H1 (cell line): ENCODE data around the gene ZNF320. TPM values are rescaled to one million over a fixed set of nuclear protein-coding genes. Genes with fewer than 3 reads are reported as not detected.

Source experiments
- BCL11A ChIP-seq, 2 experiments: IDR thresholded peaks; one replicate each; pipeline ENCODE4 v1.6.1; 2011; ENCODE audit warnings: low read depth in 2 of 2, low read length in 2 of 2, mild to moderate bottlenecking in 2 of 2
- BRCA1 ChIP-seq: IDR thresholded peaks from 2 replicates; pipeline ENCODE4 v1.6.1; 2012; ENCODE audit warnings: low read depth, low read length, improper control_type of control experiment
- CHD1 ChIP-seq: IDR thresholded peaks from 2 replicates; pipeline ENCODE4 v1.6.1; 2012; ENCODE audit warnings: low read depth, low read length, improper control_type of control experiment
- CTBP2 ChIP-seq: IDR thresholded peaks from 2 replicates; pipeline ENCODE4 v1.7.0; 2011; ENCODE audit warnings: borderline replicate concordance, mild to moderate bottlenecking, moderate library complexity, mixed read lengths, low read length; ENCODE audit not compliant: insufficient read depth, insufficient read length
- EP300 ChIP-seq, 2 experiments: IDR thresholded peaks; 1 replicate in 1 of 2; 2 replicates in 1 of 2; pipeline ENCODE4 v1.6.1; 2011 to 2012; ENCODE audit warnings: low read depth in 2 of 2, low read length in 2 of 2, mild to moderate bottlenecking in 2 of 2, borderline replicate concordance in 1 of 2, inconsistent platforms in 1 of 2, moderate library complexity in 1 of 2
- FOSL1 ChIP-seq: IDR thresholded peaks from 2 replicates; pipeline ENCODE4 v1.6.1; 2011; ENCODE audit warnings: mild to moderate bottlenecking, low read depth, low read length, moderate library complexity; ENCODE audit not compliant: insufficient read depth
- GABPA ChIP-seq: IDR thresholded peaks from 2 replicates; pipeline ENCODE4 v1.6.1; 2011; ENCODE audit warnings: mild to moderate bottlenecking, low read length, moderate library complexity, borderline replicate concordance; ENCODE audit not compliant: insufficient read depth
- GTF2F1 ChIP-seq: IDR thresholded peaks from 2 replicates; pipeline ENCODE4 v1.6.1; 2012; ENCODE audit warnings: low read depth, low read length, improper control_type of control experiment, borderline replicate concordance
- JUND ChIP-seq: IDR thresholded peaks from 2 replicates; pipeline ENCODE4 v1.6.1; 2011; ENCODE audit warnings: mild to moderate bottlenecking, improper control_type of control experiment, low read length
- KDM1A ChIP-seq: fragments of 200-600, 300-600 bp; sonication (generic); IDR thresholded peaks from 2 replicates; pipeline ENCODE4 v1.7.1; 2016; ENCODE audit warnings: mild to moderate bottlenecking, low read length, borderline replicate concordance
- KDM4A ChIP-seq: IDR thresholded peaks from one replicate; pipeline ENCODE4 v1.7.1; 2012; ENCODE audit warnings: low read depth, mild to moderate bottlenecking, moderate library complexity, low read length, inconsistent platforms; ENCODE audit not compliant: severe bottlenecking
- MAFK ChIP-seq: IDR thresholded peaks from 2 replicates; pipeline ENCODE4 v1.6.1; 2012; ENCODE audit warnings: low read depth, mild to moderate bottlenecking, improper control_type of control experiment, low read length
- POLR2A ChIP-seq, 2 experiments: IDR thresholded peaks; 1 replicate in 1 of 2; 2 replicates in 1 of 2; pipeline ENCODE4 v1.6.1; 2011; ENCODE audit warnings: low read depth in 2 of 2, low read length in 2 of 2, mild to moderate bottlenecking in 2 of 2; ENCODE audit errors: control extremely low read depth in 1 of 2
- RAD21 ChIP-seq, 2 experiments: IDR thresholded peaks in 1 of 2; conservative IDR thresholded peaks in 1 of 2; 2 replicates each; pipeline ENCODE4 v1.6.1; 2011; ENCODE audit warnings: low read depth in 2 of 2, low read length in 2 of 2, improper control_type of control experiment in 1 of 2, inconsistent platforms in 1 of 2, mild to moderate bottlenecking in 1 of 2, moderate library complexity in 1 of 2
- RXRA ChIP-seq: IDR thresholded peaks from 2 replicates; pipeline ENCODE4 v1.6.1; 2011; ENCODE audit warnings: low read depth, mild to moderate bottlenecking, low read length, moderate library complexity; ENCODE audit not compliant: insufficient read depth
- SIRT6 ChIP-seq: IDR thresholded peaks from one replicate; pipeline ENCODE4 v1.7.1; 2012; ENCODE audit warnings: low read length, inconsistent platforms
- SP4 ChIP-seq: IDR thresholded peaks from 2 replicates; pipeline ENCODE4 v1.6.1; 2012; ENCODE audit warnings: low read length, inconsistent platforms
- TAF7 ChIP-seq: optimal IDR thresholded peaks from 2 replicates; pipeline ENCODE3; 2011; ENCODE audit warnings: low read depth, mild to moderate bottlenecking, inconsistent platforms, low read length, moderate library complexity, borderline replicate concordance
- TBP ChIP-seq: IDR thresholded peaks from 2 replicates; pipeline ENCODE4 v1.6.1; 2011; ENCODE audit warnings: low read depth, low read length, improper control_type of control experiment
- polyA plus RNA-seq, 7 experiments: library from polyadenylated mRNA; depleted of rRNA in 3 of 7; stranded (reverse) in 5 of 7; unstranded in 2 of 7; fragments of >200 nt in 5 of 7; fragments of 200-250 nt in 2 of 7; gene quantifications; 1 replicate in 5 of 7; 2 replicates in 1 of 7; 4 replicates in 1 of 7; pipeline versions ENCODE4 v1.2.1 to v1.2.3, GENCODE V29; 2011 to 2013; ENCODE audit warnings: missing spikeins in 2 of 7, mixed read lengths in 2 of 7
- total RNA-seq: library from RNA; stranded (reverse); fragmentation: NEBNext Ultra II Directional; extraction: Animal tissue kit (Norgen Biotek cat#: 25700); gene quantifications from 2 replicates; pipeline ENCODE4 v1.2.1, GENCODE V29; 2021
- TF ChIP-seq, protein P1 (sequence below), 3 experiments: IDR thresholded peaks; 1 replicate in 2 of 3; 2 replicates in 1 of 3; pipeline versions ENCODE4 v1.5.1 to v1.6.1; 2011; ENCODE audit warnings: low read length in 3 of 3, mild to moderate bottlenecking in 3 of 3, inconsistent platforms in 2 of 3, low read depth in 1 of 3, moderate library complexity in 1 of 3; ENCODE audit not compliant: insufficient read depth in 1 of 3; ENCODE audit errors: control extremely low read depth in 1 of 3
- TF ChIP-seq, protein P2 (sequence below): IDR thresholded peaks from 2 replicates; pipeline ENCODE4 v1.6.1; 2012; ENCODE audit warnings: inconsistent platforms

Gene ZNF320
- total and polyA plus RNA-seq, 2 of the 8 experiments (the other 6 are each of a cell fraction or from before 2014, with no cell fraction given), result 20.6 to 26.8 TPM

DNA sequence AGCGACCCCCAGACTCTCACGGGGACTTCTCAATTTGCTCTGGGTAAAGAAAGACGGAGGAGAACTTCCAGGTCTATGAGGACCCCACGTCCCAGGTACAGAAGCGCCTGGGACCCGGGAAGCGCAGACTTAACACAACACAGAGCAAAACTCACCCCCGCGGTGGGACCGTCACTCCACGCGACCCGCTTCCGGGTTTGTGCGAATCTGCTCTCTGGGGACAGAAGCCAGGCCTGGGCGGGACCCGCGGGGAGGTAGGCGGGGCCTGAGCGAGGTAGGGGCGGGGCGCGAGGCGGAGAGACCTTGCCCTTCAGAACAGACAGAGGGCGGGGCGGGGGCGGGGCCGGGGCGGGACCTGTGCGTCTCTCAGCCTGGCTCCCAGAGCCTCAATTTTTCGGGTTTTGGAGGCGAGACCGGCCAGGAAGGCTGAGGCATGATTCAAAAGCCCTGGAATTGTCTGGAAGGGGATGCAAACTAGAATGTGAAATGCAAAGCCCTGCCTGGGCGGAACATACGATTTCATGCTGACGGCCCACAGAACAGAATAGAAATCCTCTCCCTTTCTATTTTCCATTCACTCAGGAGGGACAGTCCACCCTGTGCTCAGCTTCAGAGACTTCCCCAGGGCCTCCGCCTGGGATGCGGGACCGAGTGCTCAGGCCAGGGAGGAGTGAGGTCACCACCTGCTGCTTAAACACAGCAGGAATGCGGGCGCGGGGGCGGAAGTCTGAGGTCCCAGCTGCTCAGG, 45.1 kb upstream of the ZNF320 start (continued):
- TF ChIP-seq GTF2F1 (no peak), JUND (peak; percentile 25; the same call in 1 of the 2 replicates), KDM1A (no peak), EP300 (IDR thresholded peaks at IDR 0.05; ENCODE audit: borderline replicate concordance in 1 of 2, low read depth in 2 of 2, low read length in 2 of 2) (no peak), POLR2A (IDR thresholded peaks at IDR 0.05; ENCODE audit: control extremely low read depth in 1 of 2, low read depth in 2 of 2, low read length in 2 of 2) (peak; percentile 63 to 85), TAF7 (no peak), SIRT6 (no peak), TBP (no peak), GABPA (no peak), FOSL1 (no peak), CHD1 (no peak), SP4 (no peak), KDM4A (peak; percentile 44), BRCA1 (no peak), RXRA (no peak), MAFK (no peak), RAD21 (IDR thresholded peaks at IDR 0.05 in 1 of 2, conservative IDR thresholded peaks at IDR 0.05 in 1 of 2; ENCODE audit: low read depth in 2 of 2, low read length in 2 of 2) (no peak), BCL11A (IDR thresholded peaks at IDR 0.05; ENCODE audit: low read depth in 2 of 2, low read length in 2 of 2) (no peak), CTBP2 (no peak)
- TF ChIP-seq, protein P1, sequence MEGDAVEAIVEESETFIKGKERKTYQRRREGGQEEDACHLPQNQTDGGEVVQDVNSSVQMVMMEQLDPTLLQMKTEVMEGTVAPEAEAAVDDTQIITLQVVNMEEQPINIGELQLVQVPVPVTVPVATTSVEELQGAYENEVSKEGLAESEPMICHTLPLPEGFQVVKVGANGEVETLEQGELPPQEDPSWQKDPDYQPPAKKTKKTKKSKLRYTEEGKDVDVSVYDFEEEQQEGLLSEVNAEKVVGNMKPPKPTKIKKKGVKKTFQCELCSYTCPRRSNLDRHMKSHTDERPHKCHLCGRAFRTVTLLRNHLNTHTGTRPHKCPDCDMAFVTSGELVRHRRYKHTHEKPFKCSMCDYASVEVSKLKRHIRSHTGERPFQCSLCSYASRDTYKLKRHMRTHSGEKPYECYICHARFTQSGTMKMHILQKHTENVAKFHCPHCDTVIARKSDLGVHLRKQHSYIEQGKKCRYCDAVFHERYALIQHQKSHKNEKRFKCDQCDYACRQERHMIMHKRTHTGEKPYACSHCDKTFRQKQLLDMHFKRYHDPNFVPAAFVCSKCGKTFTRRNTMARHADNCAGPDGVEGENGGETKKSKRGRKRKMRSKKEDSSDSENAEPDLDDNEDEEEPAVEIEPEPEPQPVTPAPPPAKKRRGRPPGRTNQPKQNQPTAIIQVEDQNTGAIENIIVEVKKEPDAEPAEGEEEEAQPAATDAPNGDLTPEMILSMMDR (IDR thresholded peaks at IDR 0.05; ENCODE audit: control extremely low read depth in 1 of 3, insufficient read depth in 1 of 3, low read depth in 1 of 3, low read length in 3 of 3), result no peak
- TF ChIP-seq, protein P2, sequence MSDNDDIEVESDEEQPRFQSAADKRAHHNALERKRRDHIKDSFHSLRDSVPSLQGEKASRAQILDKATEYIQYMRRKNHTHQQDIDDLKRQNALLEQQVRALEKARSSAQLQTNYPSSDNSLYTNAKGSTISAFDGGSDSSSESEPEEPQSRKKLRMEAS, result no peak
